T-helper 1 cell treated with Interleukin-12 subunit alpha and Interleukin-12 subunit beta and Interleukin-4 antibody, amounts not matched to agents 30 ng/mL and 1 ng/mL, for 36 hours (primary cell): Measurements from ENCODE around the gene OR4K1. TPM values are rescaled to one million over a fixed set of nuclear protein-coding genes. Genes with fewer than 3 reads are reported as not detected.
"Not testable (repeated sequence)": the region's sequence is repeated elsewhere in the genome, so short reads cannot be mapped to it uniquely, and the experiment has no call there.

Source experiments
- intact Hi-C: fragments of 100-400 bp; cut with micrococcal nuclease; formaldehyde crosslinking; loops from one replicate; pipeline ENCODE4 v1.15.1; 2024
- total RNA-seq: library from RNA; stranded (reverse); gene quantifications from 2 replicates; pipeline ENCODE4 v1.2.3, GENCODE V29; 2022

OR4K1 gene
- total RNA-seq = not detected in 2 replicates

- intact Hi-C loops = no loop called here
These were observed at the start of gene OR4K1 for GRCh38 chr14:19930617-19931016. Gene OR4K1, plus strand, starts transcription at chr14:19930917. Its CDS starts 4,750 bp downstream, at chr14:19935667.

GRCh38 chr14:19895282-19895681 is 35.4 kb upstream of the OR4K1 start:
- intact Hi-C loops = no loop called here

- intact Hi-C loops = no loop called here
These were observed 29.7 kb upstream of the OR4K1 start for GRCh38 chr14:19900999-19901398.

GRCh38 chr14:19902409-19902808 is 28.3 kb upstream of the OR4K1 start:
- intact Hi-C loops = no loop called here

- intact Hi-C loops = no loop called here
These were observed 24.1 kb upstream of the OR4K1 start for GRCh38 chr14:19906665-19907064.

GRCh38 chr14:19911114-19911513 is 19.6 kb upstream of the OR4K1 start:
- intact Hi-C loops = no loop called here

- intact Hi-C loops = no loop called here
These were observed 13.5 kb upstream of the OR4K1 start for GRCh38 chr14:19917243-19917642.

- intact Hi-C loops = no loop called here
These were observed 12.7 kb upstream of the OR4K1 start for GRCh38 chr14:19917955-19918518.

- intact Hi-C loops = no loop called here
These were observed 12.0 kb upstream of the OR4K1 start for GRCh38 chr14:19918553-19919264.

GRCh38 chr14:19920021-19920657 is 10.6 kb upstream of the OR4K1 start, which contains the start of gene OR4K5:
Gene OR4K5, plus strand, starts transcription at chr14:19920607. Its CDS starts 0 bp downstream, at chr14:19920607.
- intact Hi-C loops = no loop called here

- intact Hi-C loops = no loop called here
These were observed 11.0 kb downstream of the OR4K1 start for GRCh38 chr14:19941668-19942067.

- intact Hi-C loops = no loop called here
These were observed 16.8 kb downstream of the OR4K1 start for GRCh38 chr14:19947413-19948090.

GRCh38 chr14:19949218-19949617 is 18.5 kb downstream of the OR4K1 start:
- intact Hi-C loops = no loop called here

GRCh38 chr14:19969735-19970134 is 39.0 kb downstream of the OR4K1 start:
- intact Hi-C loops = not testable (repeated sequence)

- intact Hi-C loops = no loop called here
These were observed 44.1 kb downstream of the OR4K1 start for GRCh38 chr14:19974844-19975243.

GRCh38 chr14:19975291-19975690 is 44.6 kb downstream of the OR4K1 start, which contains the start of gene OR4K15:
Gene OR4K15, plus strand, starts transcription at chr14:19975591. Its CDS starts 0 bp downstream, at chr14:19975591.
- intact Hi-C loops = no loop called here

Other genes with a start within 250 kb of the OR4K1 start
- not detected in 2 replicates for gene OR11H2, start 217.0 kb upstream of the OR4K1 start, total RNA-seq
- gene OR4Q3, start 187.3 kb upstream of the OR4K1 start, total RNA-seq = not detected in 2 replicates
- not detected in 2 replicates for gene OR4M1, start 157.4 kb upstream of the OR4K1 start, total RNA-seq
- gene OR4N2, start 127.1 kb upstream of the OR4K1 start, total RNA-seq = not detected in 2 replicates
- gene OR4K2, start 55.8 kb upstream of the OR4K1 start, total RNA-seq = not detected in 2 replicates
- gene OR4K5, start 10.3 kb upstream of the OR4K1 start, total RNA-seq = not detected in 2 replicates
- gene OR4K15, start 44.7 kb downstream of the OR4K1 start, total RNA-seq = not detected in 2 replicates
- not detected in 2 replicates for gene OR4Q2, start 71.2 kb downstream of the OR4K1 start, total RNA-seq
- gene OR4K14, start 88.4 kb downstream of the OR4K1 start, total RNA-seq = not detected in 2 replicates
- not detected in 2 replicates for gene OR4K13, start 105.1 kb downstream of the OR4K1 start, total RNA-seq
- not detected in 2 replicates for gene OR4L1, start 129.1 kb downstream of the OR4K1 start, total RNA-seq
- not detected in 2 replicates for gene OR4K17, start 179.8 kb downstream of the OR4K1 start, total RNA-seq
- not detected in 2 replicates for gene OR4N5, start 207.9 kb downstream of the OR4K1 start, total RNA-seq